Left ventricle myocardium inferior (tissue), 1 donor: ENCODE data around the gene FERMT2. TPM values are rescaled to one million over a fixed set of nuclear protein-coding genes. Genes with fewer than 3 reads are reported as not detected.

Experiments used
- DNase-seq: peaks from one replicate; pipeline ENCODE4 v3.0.0-alpha.2; 2020
- H3K27ac ChIP-seq: fragments of 200-600 bp; replicated peaks from 2 replicates; pipeline ENCODE4 v1.8.0; 2021
- H3K27me3 ChIP-seq: fragments of 200-600 bp; 2 replicates; pipeline ENCODE4 v1.8.0; 2021; ENCODE audit warnings: low read depth
- H3K36me3 ChIP-seq: fragments of 200-600 bp; 2 replicates; pipeline ENCODE4 v1.8.0; 2021
- H3K4me1 ChIP-seq: fragments of 200-600 bp; 2 replicates; pipeline ENCODE4 v1.8.0; 2021
- H3K4me3 ChIP-seq: fragments of 200-600 bp; 2 replicates; pipeline ENCODE4 v1.8.0; 2021; ENCODE audit warnings: mild to moderate bottlenecking, moderate library complexity
- H3K9me3 ChIP-seq: fragments of 200-600 bp; replicated peaks from 2 replicates; pipeline ENCODE4 v1.8.0; 2021
- intact Hi-C: fragments of 100-400 bp; cut with micrococcal nuclease; formaldehyde crosslinking; loops from one replicate; pipeline ENCODE4 v1.11.0; 2022
- total RNA-seq: library from RNA; stranded (reverse); fragmentation: NEBNext Ultra II Directional; extraction: Animal tissue kit (Norgen Biotek cat#: 25700); gene quantifications from one replicate; pipeline ENCODE4 v1.2.1, GENCODE V29; 2021
- TF ChIP-seq, protein P1 (sequence below): fragments of 200-600 bp; IDR thresholded peaks from 2 replicates; pipeline ENCODE4 v1.8.0; 2021; ENCODE audit warnings: antibody characterized with exemption, mild to moderate bottlenecking, borderline replicate concordance
- donor health status: DM: no; HTN: yes; CAD: no; lungs with severe emphysema.

FERMT2 gene
- total RNA-seq, 1 donor from 2014 or later: 91.9 TPM

DNA sequence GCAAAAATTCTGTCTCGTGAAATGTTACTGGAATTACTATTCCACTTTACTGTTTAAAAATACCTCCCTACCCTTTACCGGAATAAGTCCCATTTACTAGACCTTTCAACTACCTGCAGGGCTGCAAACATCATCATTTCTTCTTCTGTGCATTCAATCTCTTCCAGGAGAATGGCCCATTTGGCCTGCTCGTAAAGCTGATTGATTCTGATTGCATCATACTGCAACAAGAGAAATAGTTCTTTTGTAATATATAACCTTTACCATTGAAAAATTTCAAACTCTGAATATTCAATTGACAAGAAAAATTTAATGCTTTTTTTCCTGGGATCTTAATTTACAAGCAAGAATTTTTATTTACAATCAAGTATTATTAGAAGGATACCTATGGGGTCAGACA is 72.4 kb downstream of the FERMT2 start:
- DNase-seq: no peak
- Histone ChIP-seq H3K4me3 (no peak overlapping the region), H3K4me1 (peaks cover 59% of the 10 kb centered on the region), H3K27ac (peak overlapping the region; percentile 67), H3K27me3 (no peaks in the 10 kb centered on the region), H3K36me3 (peaks cover 64% of the 10 kb centered on the region), H3K9me3 (no peaks in the 10 kb centered on the region)
- TF ChIP-seq, protein P1, sequence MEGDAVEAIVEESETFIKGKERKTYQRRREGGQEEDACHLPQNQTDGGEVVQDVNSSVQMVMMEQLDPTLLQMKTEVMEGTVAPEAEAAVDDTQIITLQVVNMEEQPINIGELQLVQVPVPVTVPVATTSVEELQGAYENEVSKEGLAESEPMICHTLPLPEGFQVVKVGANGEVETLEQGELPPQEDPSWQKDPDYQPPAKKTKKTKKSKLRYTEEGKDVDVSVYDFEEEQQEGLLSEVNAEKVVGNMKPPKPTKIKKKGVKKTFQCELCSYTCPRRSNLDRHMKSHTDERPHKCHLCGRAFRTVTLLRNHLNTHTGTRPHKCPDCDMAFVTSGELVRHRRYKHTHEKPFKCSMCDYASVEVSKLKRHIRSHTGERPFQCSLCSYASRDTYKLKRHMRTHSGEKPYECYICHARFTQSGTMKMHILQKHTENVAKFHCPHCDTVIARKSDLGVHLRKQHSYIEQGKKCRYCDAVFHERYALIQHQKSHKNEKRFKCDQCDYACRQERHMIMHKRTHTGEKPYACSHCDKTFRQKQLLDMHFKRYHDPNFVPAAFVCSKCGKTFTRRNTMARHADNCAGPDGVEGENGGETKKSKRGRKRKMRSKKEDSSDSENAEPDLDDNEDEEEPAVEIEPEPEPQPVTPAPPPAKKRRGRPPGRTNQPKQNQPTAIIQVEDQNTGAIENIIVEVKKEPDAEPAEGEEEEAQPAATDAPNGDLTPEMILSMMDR: no peak
- intact Hi-C loops: no loop called here

DNA sequence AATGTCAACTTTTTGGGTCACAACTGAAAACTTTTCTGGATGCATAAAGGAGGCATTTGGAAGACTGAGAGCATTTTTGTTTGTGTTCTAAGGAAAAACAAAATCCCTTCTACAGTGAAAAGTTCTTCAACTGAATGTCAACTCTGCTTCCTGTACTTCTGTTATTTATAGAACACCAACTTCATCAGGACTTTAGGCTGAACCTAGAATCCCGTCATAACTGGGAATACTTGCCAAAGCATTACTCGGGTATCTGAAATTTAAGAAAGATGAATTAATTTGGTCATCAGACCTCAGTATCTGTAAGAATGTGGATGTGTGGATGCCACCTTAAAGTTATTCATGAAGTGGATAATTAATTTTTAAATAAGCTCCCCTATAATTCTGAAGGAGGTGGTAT is 73.2 kb downstream of the FERMT2 start:
- H3K27ac ChIP-seq: peak overlapping the region; percentile 67
- H3K27me3 ChIP-seq: no peaks in the 10 kb centered on the region
- intact Hi-C loops: no loop called here
- peaks cover 55% of the 10 kb centered on the region for H3K4me1 ChIP-seq
- H3K4me3 ChIP-seq: peak overlapping the region; percentile 2
- TF ChIP-seq, protein P1: no peak
- H3K36me3 ChIP-seq: peaks cover 70% of the 10 kb centered on the region
- H3K9me3 ChIP-seq: no peaks in the 10 kb centered on the region
- DNase-seq: no peak

DNA sequence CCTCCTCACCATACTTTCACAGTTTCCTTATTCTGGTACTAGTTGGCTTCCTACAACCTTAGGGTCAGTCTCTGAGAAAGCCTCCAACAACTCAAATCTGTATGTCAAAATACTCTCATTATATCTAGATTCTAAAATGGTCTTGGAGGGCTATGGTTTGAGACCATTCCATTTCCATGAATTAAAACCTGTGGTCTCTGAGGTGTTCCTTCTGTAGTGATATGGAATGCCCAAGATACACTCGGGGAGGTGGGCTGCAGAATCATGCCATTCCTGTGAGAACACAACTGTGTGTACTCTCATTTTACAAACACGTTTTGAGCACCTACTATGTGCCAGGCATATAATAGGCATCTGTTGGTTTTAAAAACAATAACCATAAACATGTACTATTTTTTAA is 74.0 kb downstream of the FERMT2 start:
- Histone ChIP-seq H3K27me3 (no peaks in the 10 kb centered on the region), H3K9me3 (no peaks in the 10 kb centered on the region), H3K4me1 (peaks cover 51% of the 10 kb centered on the region), H3K36me3 (peaks cover 78% of the 10 kb centered on the region), H3K27ac (peak overlapping the region; percentile 67), H3K4me3 (no peak overlapping the region)
- TF ChIP-seq, protein P1: no peak
- no peak for DNase-seq
- intact Hi-C loops: no loop called here

DNA sequence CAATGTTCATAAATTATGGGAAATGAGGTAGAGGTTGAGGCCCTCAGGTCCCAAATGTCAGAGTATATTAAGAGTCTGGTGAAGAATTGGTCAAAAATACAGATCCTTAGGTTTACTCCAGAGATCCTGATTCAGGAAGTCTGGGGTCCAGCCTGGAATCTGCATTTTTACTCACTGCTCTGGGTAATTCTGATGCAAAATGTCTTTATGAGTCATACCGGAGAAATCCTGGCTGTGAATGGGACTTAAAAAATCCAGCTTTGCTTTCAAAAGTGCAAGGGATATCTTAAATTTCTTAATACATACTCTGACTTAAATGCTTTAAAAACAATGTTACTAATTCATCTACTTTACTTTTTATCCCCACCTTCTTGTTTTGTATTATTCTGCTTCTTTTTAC is 74.5 kb downstream of the FERMT2 start:
- DNase-seq: no peak
- Histone ChIP-seq H3K9me3 (no peaks in the 10 kb centered on the region), H3K27ac (peak overlapping the region; percentile 67), H3K4me1 (peaks cover 50% of the 10 kb centered on the region), H3K4me3 (no peak overlapping the region), H3K27me3 (no peaks in the 10 kb centered on the region), H3K36me3 (peaks cover 83% of the 10 kb centered on the region)
- intact Hi-C loops: no loop called here
- TF ChIP-seq, protein P1: no peak

DNA sequence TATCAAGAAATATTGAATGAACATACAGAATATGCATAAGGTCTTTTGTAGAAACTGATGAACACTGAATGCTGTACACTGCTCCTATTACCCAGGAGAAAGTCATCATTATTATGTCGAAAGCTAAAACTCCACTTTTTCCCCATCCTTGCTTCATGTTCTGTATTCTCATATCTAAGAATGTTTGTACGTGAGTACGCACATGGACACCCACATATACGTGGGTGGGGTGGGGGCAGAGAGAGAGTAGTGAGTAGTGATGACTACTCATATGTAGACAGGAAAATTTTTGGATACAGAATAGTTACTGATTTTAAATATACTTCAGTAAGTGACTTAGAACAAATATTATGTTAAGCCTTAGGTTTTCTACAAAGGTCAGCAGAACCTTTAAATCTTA is 75.1 kb downstream of the FERMT2 start:
- intact Hi-C loops: no loop called here

More for the DNA sequence above, 75.1 kb downstream of the FERMT2 start:
- Histone ChIP-seq H3K9me3 (no peaks in the 10 kb centered on the region), H3K4me3 (no peak overlapping the region), H3K27me3 (no peaks in the 10 kb centered on the region), H3K36me3 (peaks cover 83% of the 10 kb centered on the region), H3K27ac (no peak overlapping the region), H3K4me1 (peaks cover 45% of the 10 kb centered on the region)
- no peak for DNase-seq
- TF ChIP-seq, protein P1: no peak
